Mesenchymal stem cell (in vitro differentiated cells and primary cell): Measurements from ENCODE around the gene NDUFB8.

Source experiments
- DNase-seq: peaks from one replicate; pipeline ENCODE4 v3.0.0-alpha.2; 2013
- H2AFZ ChIP-seq: one replicate; pipeline ENCODE4 v1.6.1; 2013; ENCODE audit warnings: low read depth, mild to moderate bottlenecking, control low read depth, inconsistent platforms, low read length, moderate library complexity
- H2AK5ac ChIP-seq: 2 replicates; pipeline ENCODE4 v1.6.1; 2013; ENCODE audit warnings: low read length, moderate library complexity, mild to moderate bottlenecking, inconsistent platforms; ENCODE audit not compliant: severe bottlenecking
- H2BK120ac ChIP-seq: one replicate; pipeline ENCODE4 v1.6.1; 2013; ENCODE audit warnings: low read depth, mild to moderate bottlenecking, inconsistent platforms, low read length, moderate library complexity
- H2BK12ac ChIP-seq, 2 experiments: one replicate each; pipeline ENCODE4 v1.6.1; 2013; ENCODE audit warnings: inconsistent platforms in 2 of 2, low read length in 2 of 2, mild to moderate bottlenecking in 2 of 2, moderate library complexity in 2 of 2, control low read depth in 1 of 2
- H2BK15ac ChIP-seq: one replicate; pipeline ENCODE4 v1.6.1; 2013; ENCODE audit warnings: mild to moderate bottlenecking, low read depth, inconsistent platforms; ENCODE audit not compliant: poor library complexity, severe bottlenecking
- H2BK5ac ChIP-seq: 2 replicates; pipeline ENCODE4 v1.6.1; 2013; ENCODE audit warnings: low read depth, mild to moderate bottlenecking, low read length, control low read depth, inconsistent platforms; ENCODE audit not compliant: poor library complexity, severe bottlenecking
- H3K14ac ChIP-seq, 2 experiments: one replicate each; pipeline ENCODE4 v1.6.1; 2013; ENCODE audit warnings: inconsistent platforms in 2 of 2, low read length in 2 of 2, control low read depth in 1 of 2, mild to moderate bottlenecking in 1 of 2, moderate library complexity in 1 of 2
- H3K18ac ChIP-seq, 2 experiments: one replicate each; pipeline ENCODE4 v1.6.1; 2013; ENCODE audit warnings: inconsistent platforms in 2 of 2, low read length in 2 of 2, control low read depth in 1 of 2, low read depth in 1 of 2, mild to moderate bottlenecking in 1 of 2
- H3K23ac ChIP-seq, 2 experiments: one replicate each; pipeline ENCODE4 v1.6.1; 2013; ENCODE audit warnings: inconsistent platforms in 2 of 2, low read length in 2 of 2, mild to moderate bottlenecking in 2 of 2, moderate library complexity in 2 of 2, control low read depth in 1 of 2
- H3K27ac ChIP-seq: 2 replicates; pipeline ENCODE4 v1.5.1; 2013; ENCODE audit warnings: mild to moderate bottlenecking, moderate library complexity, low read length, control low read depth, inconsistent platforms; ENCODE audit not compliant: poor library complexity, severe bottlenecking
- H3K27me3 ChIP-seq, 2 experiments: 2 replicates each; pipeline versions ENCODE4 v1.6.1 to v1.7.0; 2013; ENCODE audit warnings: low read length in 2 of 2, mild to moderate bottlenecking in 2 of 2, moderate library complexity in 2 of 2, control low read depth in 1 of 2, inconsistent platforms in 1 of 2; ENCODE audit not compliant: control insufficient read depth in 1 of 2, insufficient read depth in 1 of 2
- H3K36me3 ChIP-seq, 2 experiments: 2 replicates each; pipeline versions ENCODE4 v1.6.1 to v1.7.0; 2013; ENCODE audit warnings: low read length in 2 of 2, control low read depth in 1 of 2, inconsistent platforms in 1 of 2, low read depth in 1 of 2, mild to moderate bottlenecking in 1 of 2; ENCODE audit not compliant: insufficient read depth in 2 of 2, control insufficient read depth in 1 of 2
- H3K4ac ChIP-seq, 2 experiments: one replicate each; pipeline ENCODE4 v1.6.1; 2013; ENCODE audit warnings: inconsistent platforms in 2 of 2, low read length in 2 of 2, mild to moderate bottlenecking in 2 of 2, moderate library complexity in 2 of 2, control low read depth in 1 of 2, low read depth in 1 of 2
- H3K4me1 ChIP-seq: 2 replicates; pipeline ENCODE4 v1.6.1; 2013; ENCODE audit warnings: low read depth, low read length, control low read depth; ENCODE audit not compliant: control insufficient read depth, insufficient read depth
- H3K4me2 ChIP-seq: 2 replicates; pipeline ENCODE4 v1.6.1; 2013; ENCODE audit warnings: low read length, mild to moderate bottlenecking, inconsistent platforms; ENCODE audit not compliant: poor library complexity, severe bottlenecking
- H3K4me3 ChIP-seq, 2 experiments: 2 replicates each; pipeline versions ENCODE4 v1.5.1 to v1.7.0; 2013; ENCODE audit warnings: low read length in 2 of 2, mild to moderate bottlenecking in 2 of 2, control low read depth in 1 of 2, low read depth in 1 of 2; ENCODE audit not compliant: insufficient read depth in 1 of 2
- H3K79me1 ChIP-seq: replicated peaks from 2 replicates; pipeline ENCODE4 v1.6.1; 2013; ENCODE audit warnings: mild to moderate bottlenecking, control low read depth, low read length, inconsistent platforms; ENCODE audit not compliant: poor library complexity, severe bottlenecking
- H3K9ac ChIP-seq: 2 replicates; pipeline ENCODE4 v1.7.0; 2013; ENCODE audit warnings: mild to moderate bottlenecking, low read length, moderate library complexity
- H3K9me3 ChIP-seq: 2 replicates; pipeline ENCODE4 v1.7.0; 2013; ENCODE audit warnings: mild to moderate bottlenecking, low read length; ENCODE audit not compliant: control insufficient read depth
- H4K8ac ChIP-seq: one replicate; pipeline ENCODE4 v1.6.1; 2013; ENCODE audit warnings: inconsistent platforms, mild to moderate bottlenecking, low read length, moderate library complexity
- H4K91ac ChIP-seq: one replicate; pipeline ENCODE4 v1.6.1; 2013; ENCODE audit warnings: mild to moderate bottlenecking, low read length, inconsistent platforms
- WGBS: methylation state at CpG from one replicate; pipeline ENCODE4 v1.1.7; 2013; ENCODE audit warnings: mixed read lengths; 5-methylcytosine and 5-hydroxymethylcytosine counted together

Gene NDUFB8

GRCh38 chr10:100490531-100490930 is 39.1 kb downstream of the NDUFB8 start:
- Histone ChIP-seq H3K4me3 (no peak overlapping the region), H3K27me3 (peaks cover 0 to 18% of the 10 kb centered on the region in 2 experiments)

GRCh38 chr10:100489396-100489795 is 40.3 kb downstream of the NDUFB8 start:
- no peak overlapping the region for H2BK12ac ChIP-seq
- no peak overlapping the region for H3K23ac ChIP-seq
- 85% methylated on average over 3 of the region's 5 CpGs for WGBS
- no peak overlapping the region for H4K8ac ChIP-seq
- no peaks in the 10 kb centered on the region for H3K4me1 ChIP-seq
- H2AFZ ChIP-seq = no peak overlapping the region
- no peak overlapping the region for H3K4me3 ChIP-seq
- no peak overlapping the region for H2BK5ac ChIP-seq
- H3K27ac ChIP-seq = no peak overlapping the region
- no peak overlapping the region for H2BK120ac ChIP-seq
- peaks cover 7 to 29% of the 10 kb centered on the region in 2 experiments for H3K27me3 ChIP-seq
- no peaks in the 10 kb centered on the region for H3K9me3 ChIP-seq
- H3K18ac ChIP-seq = no peak overlapping the region
- no peaks in the 10 kb centered on the region for H3K79me1 ChIP-seq
- no peak overlapping the region for H3K4ac ChIP-seq
- H3K4me2 ChIP-seq = no peak overlapping the region
- no peak overlapping the region for H2AK5ac ChIP-seq
- H3K9ac ChIP-seq = no peak overlapping the region
- peaks cover 30 to 35% of the 10 kb centered on the region in 2 experiments for H3K36me3 ChIP-seq
- H3K14ac ChIP-seq = no peak overlapping the region
- no peak overlapping the region for H2BK15ac ChIP-seq
- no peak overlapping the region for H4K91ac ChIP-seq
- no peak for DNase-seq

More at GRCh38 chr10:100490531-100490930, 39.1 kb downstream of the NDUFB8 start:
- no peak overlapping the region for H2BK12ac ChIP-seq
- no peaks in the 10 kb centered on the region for H3K79me1 ChIP-seq
- H2AFZ ChIP-seq = no peak overlapping the region
- H3K4me2 ChIP-seq = no peak overlapping the region
- no peaks in the 10 kb centered on the region for H3K4me1 ChIP-seq
- H3K14ac ChIP-seq = no peak overlapping the region
- no peak overlapping the region for H3K18ac ChIP-seq
- no peak overlapping the region for H2AK5ac ChIP-seq
- no peak overlapping the region for H3K27ac ChIP-seq
- no peak overlapping the region for H2BK120ac ChIP-seq
- no peak overlapping the region for H2BK15ac ChIP-seq
- H3K36me3 ChIP-seq = peaks cover 26 to 40% of the 10 kb centered on the region in 2 experiments
- 88% methylated on average over 2 of the region's 2 CpGs for WGBS
- H2BK5ac ChIP-seq = no peak overlapping the region
- no peak overlapping the region for H4K8ac ChIP-seq
- H3K23ac ChIP-seq = no peak overlapping the region
- no peak overlapping the region for H4K91ac ChIP-seq
- no peak overlapping the region for H3K9ac ChIP-seq
- H3K9me3 ChIP-seq = no peaks in the 10 kb centered on the region
- H3K4ac ChIP-seq = no peak overlapping the region
- no peak for DNase-seq

GRCh38 chr10:100487529-100487928 is 42.1 kb downstream of the NDUFB8 start:
- H2BK5ac ChIP-seq = no peak overlapping the region

GRCh38 chr10:100485801-100486495 is 43.7 kb downstream of the NDUFB8 start:
- Histone ChIP-seq H3K14ac (no peak overlapping the region), H4K91ac (no peak overlapping the region), H3K4me3 (no peak overlapping the region), H3K4ac (no peak overlapping the region), H2BK120ac (no peak overlapping the region), H3K27ac (no peak overlapping the region), H3K4me1 (peaks cover 15% of the 10 kb centered on the region), H3K9me3 (no peaks in the 10 kb centered on the region), H3K79me1 (no peaks in the 10 kb centered on the region), H3K27me3 (peaks cover 32 to 58% of the 10 kb centered on the region in 2 experiments), H2BK5ac (no peak overlapping the region), H3K36me3 (peaks cover 34 to 37% of the 10 kb centered on the region in 2 experiments), H3K23ac (no peak overlapping the region), H3K4me2 (no peak overlapping the region), H2AFZ (no peak overlapping the region), H2BK12ac (no peak overlapping the region), H2BK15ac (no peak overlapping the region), H3K18ac (no peak overlapping the region), H4K8ac (no peak overlapping the region), H3K9ac (no peak overlapping the region), H2AK5ac (no peak overlapping the region)
- WGBS = 49% methylated on average over 10 of the region's 10 CpGs
- DNase-seq = no peak

More at GRCh38 chr10:100487529-100487928, 42.1 kb downstream of the NDUFB8 start:
- Histone ChIP-seq H3K4me2 (no peak overlapping the region), H2BK120ac (no peak overlapping the region), H3K79me1 (no peaks in the 10 kb centered on the region), H2BK15ac (no peak overlapping the region), H3K9me3 (no peaks in the 10 kb centered on the region), H2AK5ac (no peak overlapping the region), H3K4ac (no peak overlapping the region), H2AFZ (no peak overlapping the region), H4K8ac (no peak overlapping the region), H3K23ac (no peak overlapping the region), H2BK12ac (no peak overlapping the region), H3K9ac (no peak overlapping the region), H3K18ac (no peak overlapping the region), H3K4me3 (no peak overlapping the region), H3K4me1 (peaks cover 5% of the 10 kb centered on the region), H3K27me3 (peaks cover 24 to 47% of the 10 kb centered on the region in 2 experiments), H3K27ac (no peak overlapping the region), H3K36me3 (peaks cover 34 to 37% of the 10 kb centered on the region in 2 experiments), H3K14ac (no peak overlapping the region), H4K91ac (no peak overlapping the region)
- DNase-seq = no peak
- WGBS = 91% methylated on average over 6 of the region's 6 CpGs
